Adrenal gland (tissue), 12 donors: Measurements from ENCODE around the gene KIAA0513. TPM values are rescaled to one million over a fixed set of nuclear protein-coding genes. Genes with fewer than 3 reads are reported as not detected.

Source experiments
- DNase-seq, 7 donors: peaks; one replicate each; pipeline ENCODE4 v3.0.0-alpha.2; 2019 to 2020
- H3K27ac ChIP-seq, 5 donors: fragments of 200-600 bp; sonication (generic) in 4 of 5; 1 replicate in 3 of 5; 2 replicates in 2 of 5; pipeline versions ENCODE4 v1.5.1 to v1.8.0; 2016 to 2020; ENCODE audit warnings: mild to moderate bottlenecking in 1 of 5
- H3K27me3 ChIP-seq: fragments of 200-600 bp; 2 replicates; pipeline ENCODE4 v1.8.0; 2021
- H3K36me3 ChIP-seq, 2 donors: fragments of 200-600 bp; replicated peaks in 1 of 2; 1 replicate in 1 of 2; 2 replicates in 1 of 2; pipeline versions ENCODE4 v1.5.1 to v1.8.0; 2018 to 2022
- H3K4me1 ChIP-seq, 2 donors: fragments of 200-600 bp; replicated peaks in 1 of 2; 1 replicate in 1 of 2; 2 replicates in 1 of 2; pipeline versions ENCODE4 v1.5.1 to v1.8.0; 2018 to 2021
- H3K4me3 ChIP-seq, 4 donors: fragments of 200-600 bp; sonication (generic) in 3 of 4; one replicate each; pipeline ENCODE4 v1.5.1; 2016 to 2018
- H3K9me3 ChIP-seq, 3 donors: fragments of 200-600 bp; sonication (generic) in 1 of 3; replicated peaks in 1 of 3; 1 replicate in 2 of 3; 2 replicates in 1 of 3; pipeline versions ENCODE4 v1.5.1 to v1.8.0; 2016 to 2021
- CTCF ChIP-seq, 6 experiments: fragments of 450-650 bp in 4 of 6; fragments of 200-600 bp in 2 of 6; sonication (generic) in 1 of 6; IDR thresholded peaks; 1 replicate in 5 of 6; 2 replicates in 1 of 6; pipeline versions ENCODE4 v1.5.1 to v1.8.0; 2016 to 2021; ENCODE audit warnings: antibody characterized with exemption in 6 of 6, mild to moderate bottlenecking in 2 of 6, moderate library complexity in 1 of 6
- POLR2A ChIP-seq, 2 donors: fragments of 450-650 bp; IDR thresholded peaks; one replicate each; pipeline ENCODE4 v1.6.1; 2017; ENCODE audit warnings: antibody characterized with exemption in 2 of 2, mild to moderate bottlenecking in 2 of 2, moderate library complexity in 1 of 2
- WGBS, 4 donors: extraction: QIAGEN DNeasy Blood & Tissue Kit in 2 of 4; methylation state at CpG; one replicate each; pipeline versions ENCODE4 v1.1.5 to v1.1.7; 2013 to 2017; 5-methylcytosine and 5-hydroxymethylcytosine counted together
- intact Hi-C, 2 donors: fragments of 100-400 bp; cut with DNase I; formaldehyde crosslinking; loops; one replicate each; pipeline versions ENCODE4 v1.14.1 to v1.15.0; 2022 to 2023
- polyA plus RNA-seq, 3 donors: library from polyadenylated mRNA; stranded (reverse); fragments of 200-250 nt in 2 of 3; fragments of 350-450 nt in 1 of 3; fragmentation: Illumina TruSeq in 1 of 3; extraction: RNeasy Lipid Tissue Mini Kit (QIAGEN cat#74804) in 1 of 3; gene quantifications; one replicate each; pipeline ENCODE4 v1.2.3, GENCODE V29; 2013 to 2014
- total RNA-seq, 9 donors: library from RNA; depleted of rRNA in 4 of 9; stranded (reverse); fragments of >200 nt in 4 of 9; fragments of 120-200 nt in 1 of 9; fragmentation: NEBNext Ultra II Directional in 1 of 9; extraction: Animal tissue kit (Norgen Biotek cat#: 25700) in 1 of 9; gene quantifications; one replicate each; pipeline versions ENCODE4 v1.1.0 to v1.2.4, GENCODE V29; 2013 to 2023
- donor health status: healthy with polysubstance abuse.
- donor health status: Bipolar disorder and iron deficiency.
- donor health status: DM: yes; HTN: yes; CAD: no.
- donor health status: DM: no; HTN: no; CAD: no.
- donor health status: DM: no; HTN: no; CAD: no.
- donor health status: DM: yes; HTN: yes; CAD: no.

KIAA0513 gene
- total and polyA plus RNA-seq, 12 donors, result 7.5 to 36.7 (median 17.8) TPM

GRCh38 chr16:85112364-85112763 is 84.8 kb downstream of the KIAA0513 start, which contains the start of gene CIBAR2:
Gene CIBAR2 (minus strand): TSS chr16:85112472. CDS start chr16:85112352, 120 bp downstream.
- intact Hi-C loops, result loop anchor here in 1 of 2 donors (10.0 kb wide), 1 partner anchor 142 kb away; no protein-coding TSS in a partner anchor
- no peak within 1 kb of the TSS for H3K27ac ChIP-seq
- WGBS, 4 donors, result 73 to 90% (median 88%) methylated on average over 2 to 15 of the region's 15 CpGs
- no peaks in the 10 kb centered on the region for H3K4me1 ChIP-seq
- no peaks in the 10 kb centered on the region for H3K9me3 ChIP-seq
- H3K36me3 ChIP-seq, result no peaks in the 10 kb centered on the region
- no peak within 1 kb of the TSS for H3K4me3 ChIP-seq
- H3K27me3 ChIP-seq, result no peaks in the 10 kb centered on the region
- peak in 1 of 7 donors; percentile 72 for DNase-seq
- TF ChIP-seq POLR2A (IDR thresholded peaks at IDR 0.05) (no peak), CTCF (IDR thresholded peaks at IDR 0.05) (no peak)

GRCh38 chr16:85113168-85113733 is 85.7 kb downstream of the KIAA0513 start:
- no peak for DNase-seq
- H3K9me3 ChIP-seq, result no peaks in the 10 kb centered on the region
- H3K27me3 ChIP-seq, result no peaks in the 10 kb centered on the region
- 82 to 89% (median 85%) methylated on average over 12 to 14 of the region's 14 CpGs for WGBS, 4 donors
- H3K36me3 ChIP-seq, result no peaks in the 10 kb centered on the region
- intact Hi-C loops, result loop anchor here in 1 of 2 donors (10.0 kb wide), 1 partner anchor 142 kb away; no protein-coding TSS in a partner anchor
- H3K4me3 ChIP-seq, result no peak overlapping the region
- no peaks in the 10 kb centered on the region for H3K4me1 ChIP-seq
- no peak overlapping the region for H3K27ac ChIP-seq
- TF ChIP-seq POLR2A (IDR thresholded peaks at IDR 0.05) (no peak), CTCF (IDR thresholded peaks at IDR 0.05) (no peak)

- Histone ChIP-seq H3K36me3 (no peaks in the 10 kb centered on the region), H3K4me1 (no peaks in the 10 kb centered on the region), H3K4me3 (no peak overlapping the region), H3K27me3 (no peaks in the 10 kb centered on the region), H3K27ac (no peak overlapping the region), H3K9me3 (no peaks in the 10 kb centered on the region)
- TF ChIP-seq POLR2A (IDR thresholded peaks at IDR 0.05), result no peak
- TF ChIP-seq CTCF (IDR thresholded peaks at IDR 0.05), result no peak
- WGBS, 4 donors, result 50 to 76% (median 69%) methylated on average over 7 to 14 of the region's 14 CpGs
- intact Hi-C loops, result loop anchor here in 1 of 2 donors (10.0 kb wide), 1 partner anchor 141 kb away; no protein-coding TSS in a partner anchor
- DNase-seq, result no peak
Observed at GRCh38 chr16:85113913-85114312, 86.3 kb downstream of the KIAA0513 start.

GRCh38 chr16:85114909-85115567 is 87.4 kb downstream of the KIAA0513 start:
- H3K27me3 ChIP-seq, result no peaks in the 10 kb centered on the region
- no peaks in the 10 kb centered on the region for H3K4me1 ChIP-seq
- no peaks in the 10 kb centered on the region for H3K36me3 ChIP-seq
- peak; percentile 84 to 96 (median 90) for DNase-seq
- H3K4me3 ChIP-seq, result peak overlapping the region in 1 of 4 donors; percentile 20
- WGBS, 4 donors, result 5 to 13% (median 9%) methylated on average over 15 to 20 of the region's 20 CpGs
- TF ChIP-seq CTCF (IDR thresholded peaks at IDR 0.05) (peak; percentile 97 to 99 (median 98)), POLR2A (IDR thresholded peaks at IDR 0.05) (no peak)
- intact Hi-C loops, result loop anchor here (5.0 to 10.0 kb wide), 2 partner anchors 117 to 140 kb away; no protein-coding TSS in a partner anchor
- H3K27ac ChIP-seq, result peak overlapping the region in 2 of 5 donors; percentile 56 to 57
- no peaks in the 10 kb centered on the region for H3K9me3 ChIP-seq
